Measurements from ENCODE around the gene RBBP6. TPM values are rescaled to one million over a fixed set of nuclear protein-coding genes. Genes with fewer than 3 reads are reported as not detected.

RBBP6 gene
- polyA plus RNA-seq, 1 of the 3 experiments (the other 2 are of a cell fraction), result 15.1 TPM

- Histone ChIP-seq H3F3A (replicated peaks; ENCODE audit: insufficient read depth) (peaks cover 7% of the 10 kb centered on the region), H2AFZ (ENCODE audit: low read depth) (no peak overlapping the region), H3K79me2 (ENCODE audit: insufficient read depth) (no peaks in the 10 kb centered on the region), H3K27me3 (ENCODE audit: insufficient read depth) (no peaks in the 10 kb centered on the region), H3K36me3 (replicated peaks in 1 of 2; ENCODE audit: control insufficient read depth in 1 of 2, insufficient read depth in 2 of 2, low read length in 1 of 2) (no peaks in the 10 kb centered on the region), H3K9me3 (no peaks in the 10 kb centered on the region), H3K4me1 (ENCODE audit: control insufficient read depth in 1 of 2, insufficient read depth in 2 of 2, low read depth in 1 of 2, low read length in 1 of 2) (no peaks in the 10 kb centered on the region), H3K27ac (ENCODE audit: low read depth in 2 of 2, low read length in 1 of 2) (no peak overlapping the region), H3K4me2 (no peak overlapping the region), H3K4me3 (ENCODE audit: low read depth in 2 of 2, low read length in 1 of 2) (no peak overlapping the region), H4K20me1 (ENCODE audit: insufficient read depth) (no peaks in the 10 kb centered on the region), H3K9ac (no peak overlapping the region), H3K9me2 (no peaks in the 10 kb centered on the region)
- POLR2A ChIA-PET, result interaction anchor here (0.5 kb wide), 1 partner anchor 1033 kb away, joined by 3 read pairs; no protein-coding TSS in a partner anchor
- 88% methylated on average over 1 of the region's 1 CpG for WGBS (ENCODE audit: low lambda C conversion rate)
- TF ChIP-seq, protein P1, sequence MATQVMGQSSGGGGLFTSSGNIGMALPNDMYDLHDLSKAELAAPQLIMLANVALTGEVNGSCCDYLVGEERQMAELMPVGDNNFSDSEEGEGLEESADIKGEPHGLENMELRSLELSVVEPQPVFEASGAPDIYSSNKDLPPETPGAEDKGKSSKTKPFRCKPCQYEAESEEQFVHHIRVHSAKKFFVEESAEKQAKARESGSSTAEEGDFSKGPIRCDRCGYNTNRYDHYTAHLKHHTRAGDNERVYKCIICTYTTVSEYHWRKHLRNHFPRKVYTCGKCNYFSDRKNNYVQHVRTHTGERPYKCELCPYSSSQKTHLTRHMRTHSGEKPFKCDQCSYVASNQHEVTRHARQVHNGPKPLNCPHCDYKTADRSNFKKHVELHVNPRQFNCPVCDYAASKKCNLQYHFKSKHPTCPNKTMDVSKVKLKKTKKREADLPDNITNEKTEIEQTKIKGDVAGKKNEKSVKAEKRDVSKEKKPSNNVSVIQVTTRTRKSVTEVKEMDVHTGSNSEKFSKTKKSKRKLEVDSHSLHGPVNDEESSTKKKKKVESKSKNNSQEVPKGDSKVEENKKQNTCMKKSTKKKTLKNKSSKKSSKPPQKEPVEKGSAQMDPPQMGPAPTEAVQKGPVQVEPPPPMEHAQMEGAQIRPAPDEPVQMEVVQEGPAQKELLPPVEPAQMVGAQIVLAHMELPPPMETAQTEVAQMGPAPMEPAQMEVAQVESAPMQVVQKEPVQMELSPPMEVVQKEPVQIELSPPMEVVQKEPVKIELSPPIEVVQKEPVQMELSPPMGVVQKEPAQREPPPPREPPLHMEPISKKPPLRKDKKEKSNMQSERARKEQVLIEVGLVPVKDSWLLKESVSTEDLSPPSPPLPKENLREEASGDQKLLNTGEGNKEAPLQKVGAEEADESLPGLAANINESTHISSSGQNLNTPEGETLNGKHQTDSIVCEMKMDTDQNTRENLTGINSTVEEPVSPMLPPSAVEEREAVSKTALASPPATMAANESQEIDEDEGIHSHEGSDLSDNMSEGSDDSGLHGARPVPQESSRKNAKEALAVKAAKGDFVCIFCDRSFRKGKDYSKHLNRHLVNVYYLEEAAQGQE (IDR thresholded peaks at IDR 0.05; ENCODE audit: low read depth, low read length), result no peak
- TF ChIP-seq MAX (IDR thresholded peaks at IDR 0.05; ENCODE audit: low read depth) (no peak), FOXM1 (IDR thresholded peaks at IDR 0.05; ENCODE audit: low read depth) (no peak), GATA2 (CRISPR knock-in tag; IDR thresholded peaks at IDR 0.05) (no peak), SMC3 (IDR thresholded peaks at IDR 0.05; ENCODE audit: low read depth, low read length) (no peak), NRF1 (IDR thresholded peaks at IDR 0.05; ENCODE audit: low read depth, low read length) (no peak), SIN3A (IDR thresholded peaks at IDR 0.05; ENCODE audit: borderline replicate concordance, low read depth, low read length) (no peak), TCF12 (IDR thresholded peaks at IDR 0.05) (no peak), NFIC (IDR thresholded peaks at IDR 0.05; ENCODE audit: borderline replicate concordance) (no peak), MEF2A (IDR thresholded peaks at IDR 0.05; ENCODE audit: borderline replicate concordance, low read depth) (no peak), YY1 (IDR thresholded peaks at IDR 0.05; ENCODE audit: low read depth) (no peak), RFX5 (IDR thresholded peaks at IDR 0.05; ENCODE audit: low read length) (no peak), RAD21 (IDR thresholded peaks at IDR 0.05; ENCODE audit: low read length) (no peak), EP300 (IDR thresholded peaks at IDR 0.05; ENCODE audit: borderline replicate concordance in 1 of 2, low read depth in 1 of 2, low read length in 1 of 2) (no peak)
- TF ChIP-seq, protein P2, sequence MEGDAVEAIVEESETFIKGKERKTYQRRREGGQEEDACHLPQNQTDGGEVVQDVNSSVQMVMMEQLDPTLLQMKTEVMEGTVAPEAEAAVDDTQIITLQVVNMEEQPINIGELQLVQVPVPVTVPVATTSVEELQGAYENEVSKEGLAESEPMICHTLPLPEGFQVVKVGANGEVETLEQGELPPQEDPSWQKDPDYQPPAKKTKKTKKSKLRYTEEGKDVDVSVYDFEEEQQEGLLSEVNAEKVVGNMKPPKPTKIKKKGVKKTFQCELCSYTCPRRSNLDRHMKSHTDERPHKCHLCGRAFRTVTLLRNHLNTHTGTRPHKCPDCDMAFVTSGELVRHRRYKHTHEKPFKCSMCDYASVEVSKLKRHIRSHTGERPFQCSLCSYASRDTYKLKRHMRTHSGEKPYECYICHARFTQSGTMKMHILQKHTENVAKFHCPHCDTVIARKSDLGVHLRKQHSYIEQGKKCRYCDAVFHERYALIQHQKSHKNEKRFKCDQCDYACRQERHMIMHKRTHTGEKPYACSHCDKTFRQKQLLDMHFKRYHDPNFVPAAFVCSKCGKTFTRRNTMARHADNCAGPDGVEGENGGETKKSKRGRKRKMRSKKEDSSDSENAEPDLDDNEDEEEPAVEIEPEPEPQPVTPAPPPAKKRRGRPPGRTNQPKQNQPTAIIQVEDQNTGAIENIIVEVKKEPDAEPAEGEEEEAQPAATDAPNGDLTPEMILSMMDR (IDR thresholded peaks at IDR 0.05), result no peak
- TF ChIP-seq, protein P3, sequence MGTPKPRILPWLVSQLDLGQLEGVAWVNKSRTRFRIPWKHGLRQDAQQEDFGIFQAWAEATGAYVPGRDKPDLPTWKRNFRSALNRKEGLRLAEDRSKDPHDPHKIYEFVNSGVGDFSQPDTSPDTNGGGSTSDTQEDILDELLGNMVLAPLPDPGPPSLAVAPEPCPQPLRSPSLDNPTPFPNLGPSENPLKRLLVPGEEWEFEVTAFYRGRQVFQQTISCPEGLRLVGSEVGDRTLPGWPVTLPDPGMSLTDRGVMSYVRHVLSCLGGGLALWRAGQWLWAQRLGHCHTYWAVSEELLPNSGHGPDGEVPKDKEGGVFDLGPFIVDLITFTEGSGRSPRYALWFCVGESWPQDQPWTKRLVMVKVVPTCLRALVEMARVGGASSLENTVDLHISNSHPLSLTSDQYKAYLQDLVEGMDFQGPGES (IDR thresholded peaks at IDR 0.05; ENCODE audit: low read depth, low read length), result no peak
- CTCF ChIA-PET, result interaction anchor here (1.0 to 6.9 kb wide), 3 partner anchors 10 to 14 kb away, joined by 3 to 32 read pairs (median 3); no protein-coding TSS in a partner anchor
- DNase-seq, result no peak
Measured at GRCh38 chr16:24531166-24531565, 8.2 kb upstream of the RBBP6 start.
